ENCODE measurements around the gene XRCC4.
"Not testable (repeated sequence)": the region's sequence is repeated elsewhere in the genome, so short reads cannot be mapped to it uniquely, and the experiment has no call there.

XRCC4 gene

DNA sequence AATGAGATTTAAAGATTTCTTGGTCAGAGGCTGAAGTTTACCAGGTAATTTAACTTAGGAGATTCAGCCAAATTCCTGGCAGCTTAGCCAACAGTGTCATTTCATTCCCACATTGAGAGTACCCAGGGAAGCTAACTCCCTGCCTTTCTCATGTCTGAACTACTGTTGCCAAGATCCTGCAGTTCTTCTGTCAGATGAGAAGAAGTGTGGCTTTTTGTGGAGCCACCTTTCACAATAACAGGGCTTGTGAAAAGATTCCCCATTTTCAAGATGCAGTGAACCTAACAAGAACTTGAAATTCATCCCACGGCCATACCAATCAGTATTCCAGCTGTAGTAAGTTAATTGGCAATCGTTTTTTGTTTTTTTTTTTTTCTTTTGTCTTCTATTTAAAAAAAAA is 176.4 kb downstream of the XRCC4 start:
- in situ Hi-C loops (cut with MboI; ENCODE audit: low sequenced_read_pairs): no loop called here

DNA sequence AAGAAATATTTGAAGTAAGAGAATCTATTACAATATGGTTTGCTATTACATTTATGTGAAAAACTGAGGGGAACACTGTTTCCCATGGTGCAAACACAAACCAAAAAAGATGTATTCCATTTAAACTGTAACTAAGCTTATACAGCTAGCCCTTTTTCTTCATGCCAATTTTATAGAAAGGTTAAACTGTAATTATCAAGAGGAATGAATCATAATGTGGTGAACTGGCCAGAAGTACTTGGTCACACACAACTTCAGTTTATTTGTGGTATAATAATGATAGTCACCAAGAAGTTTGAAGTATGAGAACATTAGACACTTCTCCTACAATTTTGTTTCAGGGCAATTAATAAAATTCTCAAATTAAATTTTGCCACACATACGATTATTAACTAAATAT is 177.9 kb downstream of the XRCC4 start:
- in situ Hi-C loops (cut with MboI; ENCODE audit: low sequenced_read_pairs): no loop called here

DNA sequence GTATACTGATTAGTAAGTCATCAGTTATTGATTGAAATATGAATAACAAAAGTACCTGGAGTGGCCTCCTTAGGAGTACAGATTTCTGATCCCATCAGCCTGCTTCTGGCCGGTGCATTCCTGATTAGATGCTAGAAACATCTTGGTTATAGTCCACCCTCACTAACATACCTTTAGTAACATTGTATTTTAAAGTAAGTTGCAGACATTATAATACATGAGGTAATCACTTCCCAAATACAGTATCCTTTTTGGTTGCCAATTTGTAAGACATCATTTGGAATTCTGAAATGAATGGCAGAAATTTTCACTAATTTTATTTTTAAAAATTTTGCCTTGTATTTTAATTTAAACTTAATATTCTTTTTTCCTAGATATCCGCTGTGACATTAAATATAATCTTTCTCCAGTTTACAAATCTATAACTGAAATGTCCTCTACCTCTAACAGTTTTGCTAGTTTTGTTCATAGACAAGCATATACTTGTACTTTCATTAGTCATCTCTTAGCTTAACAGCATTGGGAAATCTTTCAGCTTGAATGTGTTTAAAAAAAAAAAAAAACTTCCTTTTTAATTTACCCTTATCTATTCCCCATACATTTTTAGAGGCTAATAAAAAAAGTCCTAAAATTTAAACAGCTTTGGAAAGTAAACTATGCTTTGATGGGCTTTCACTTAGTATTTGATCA is 178.9 kb downstream of the XRCC4 start:
- in situ Hi-C loops (cut with MboI; ENCODE audit: low sequenced_read_pairs): no loop called here

DNA sequence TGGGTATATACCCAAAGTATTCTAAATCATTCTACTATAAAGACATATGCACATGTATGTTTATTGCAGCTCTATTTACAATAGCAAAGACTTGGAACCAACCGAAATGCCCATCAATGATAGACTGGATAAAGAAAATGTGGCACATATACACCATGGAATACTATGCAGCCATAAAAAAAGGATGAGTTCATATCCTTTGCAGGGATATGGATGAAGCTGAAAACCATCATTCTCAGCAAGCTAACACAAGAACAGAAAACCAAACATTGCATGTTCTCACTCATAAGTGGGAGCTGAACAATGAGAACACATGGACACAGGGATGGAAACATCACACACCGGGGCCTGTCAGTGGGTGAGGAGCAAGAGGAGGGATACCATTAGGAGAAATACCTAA is 180.3 kb downstream of the XRCC4 start:
- in situ Hi-C loops (cut with MboI; ENCODE audit: low sequenced_read_pairs): not testable (repeated sequence)

DNA sequence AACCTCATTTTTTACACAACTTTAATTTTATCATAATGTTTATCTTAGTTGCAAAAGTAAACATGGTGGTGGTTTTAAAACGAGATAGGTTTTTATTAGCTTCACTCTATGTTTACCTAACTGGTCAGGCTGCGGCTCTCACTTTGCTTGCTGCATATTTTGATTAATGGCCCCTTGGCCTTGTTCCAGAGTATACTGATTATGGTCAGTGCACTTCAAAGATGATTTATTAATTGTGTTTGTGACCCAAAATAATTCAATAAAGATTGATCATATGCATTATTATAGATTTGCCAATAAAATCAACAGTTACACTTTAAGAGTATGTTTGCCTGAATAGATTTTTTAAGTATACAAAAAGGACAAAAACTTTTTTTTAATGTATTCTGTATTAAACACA is 188.0 kb downstream of the XRCC4 start:
- in situ Hi-C loops (cut with MboI; ENCODE audit: low sequenced_read_pairs): no loop called here

DNA sequence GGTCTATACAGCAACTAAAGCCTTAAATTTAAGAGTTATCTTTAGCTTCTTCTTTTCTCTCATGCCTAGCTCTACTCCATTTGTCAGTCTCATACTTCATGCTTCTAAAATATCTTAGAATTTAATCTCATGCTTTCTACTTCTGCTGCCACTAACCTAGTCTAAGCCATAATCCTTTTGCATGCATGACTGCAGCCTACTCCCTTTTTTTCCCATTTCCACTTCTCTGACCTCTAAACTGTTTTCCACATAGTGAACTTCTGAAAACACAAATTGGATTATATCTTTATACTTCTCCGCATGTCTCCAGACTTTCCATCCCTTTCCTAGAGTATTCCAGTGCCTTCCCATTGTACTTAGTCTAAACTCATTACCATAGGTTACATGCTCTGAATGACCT is 193.0 kb downstream of the XRCC4 start:
- in situ Hi-C loops (cut with MboI; ENCODE audit: low sequenced_read_pairs): no loop called here

DNA sequence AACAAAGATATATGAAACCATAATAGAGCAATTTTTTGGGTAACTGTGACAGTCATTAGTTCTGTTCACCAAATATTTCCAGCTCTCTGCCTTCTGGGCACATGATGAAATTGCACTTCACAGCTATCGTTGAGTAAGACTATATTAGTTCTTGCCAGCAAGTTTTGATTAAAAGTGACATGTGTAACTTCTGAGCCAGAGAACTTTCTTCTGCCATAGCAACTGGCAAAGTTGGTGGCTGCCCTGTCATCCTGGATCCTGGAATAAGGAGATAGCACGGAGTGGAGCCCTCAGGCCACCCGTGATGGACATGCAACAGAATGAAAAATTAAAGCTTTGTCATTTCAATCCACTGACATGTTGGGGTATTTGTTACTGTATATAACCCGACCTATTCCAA is 199.8 kb downstream of the XRCC4 start:
- in situ Hi-C loops (cut with MboI; ENCODE audit: low sequenced_read_pairs): no loop called here

DNA sequence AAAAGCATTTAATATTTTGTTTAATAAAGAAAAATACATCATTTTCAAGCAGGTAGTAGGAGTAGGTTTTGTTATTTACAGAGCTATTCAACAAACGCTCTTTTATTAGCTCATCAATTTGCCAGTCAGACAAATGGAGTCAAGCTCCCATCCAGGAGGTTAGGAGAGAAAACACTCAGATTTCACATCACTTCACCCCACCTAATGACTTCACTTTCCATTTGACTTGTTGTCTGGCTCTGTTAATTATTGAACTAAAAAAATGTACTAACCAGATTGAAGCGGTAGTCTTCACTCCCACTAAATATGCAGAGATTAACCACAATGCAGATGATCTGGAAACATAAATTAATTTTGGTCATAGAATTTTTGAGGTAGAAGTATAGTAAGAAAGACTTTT is 200.6 kb downstream of the XRCC4 start:
- in situ Hi-C loops (cut with MboI; ENCODE audit: low sequenced_read_pairs): no loop called here

DNA sequence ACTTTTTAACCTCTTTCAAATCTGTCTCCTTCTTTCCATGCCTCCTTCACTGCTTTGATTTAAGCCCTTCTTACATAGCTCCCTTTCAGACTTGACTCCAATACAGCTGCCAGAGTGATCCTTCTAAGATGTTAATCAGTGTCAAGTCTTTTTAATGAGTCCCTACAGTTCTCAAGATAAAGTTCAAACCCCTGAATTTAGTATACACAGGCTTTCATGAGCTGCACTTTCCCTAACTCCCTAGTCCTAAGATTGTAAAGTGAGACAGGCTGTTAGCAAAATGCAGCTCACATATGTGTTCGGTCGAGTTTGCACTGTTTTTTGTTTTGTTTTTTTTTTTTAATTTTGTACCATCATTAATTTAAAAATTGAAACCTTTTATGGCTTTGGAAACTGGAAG is 203.8 kb downstream of the XRCC4 start:
- in situ Hi-C loops (cut with MboI; ENCODE audit: low sequenced_read_pairs): no loop called here

DNA sequence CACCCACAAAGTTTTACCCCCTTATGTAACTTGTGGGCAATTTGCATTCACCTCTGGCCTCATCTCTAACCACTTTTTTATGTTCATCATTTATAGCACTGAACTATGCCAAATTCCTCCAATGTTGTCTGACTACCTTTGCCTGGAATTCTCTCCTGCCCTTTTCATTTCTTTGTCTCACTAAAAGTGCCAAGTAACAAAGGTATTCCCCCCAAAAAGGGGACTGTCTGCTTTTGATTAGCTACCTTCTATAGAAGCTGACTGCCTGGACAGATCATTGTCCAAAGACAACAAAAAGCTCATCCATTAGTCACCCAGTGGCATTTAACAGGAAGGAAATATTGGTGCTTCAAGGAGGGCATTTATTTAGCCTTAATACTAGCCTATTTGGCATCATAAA is 204.3 kb downstream of the XRCC4 start:
- in situ Hi-C loops (cut with MboI; ENCODE audit: low sequenced_read_pairs): no loop called here

DNA sequence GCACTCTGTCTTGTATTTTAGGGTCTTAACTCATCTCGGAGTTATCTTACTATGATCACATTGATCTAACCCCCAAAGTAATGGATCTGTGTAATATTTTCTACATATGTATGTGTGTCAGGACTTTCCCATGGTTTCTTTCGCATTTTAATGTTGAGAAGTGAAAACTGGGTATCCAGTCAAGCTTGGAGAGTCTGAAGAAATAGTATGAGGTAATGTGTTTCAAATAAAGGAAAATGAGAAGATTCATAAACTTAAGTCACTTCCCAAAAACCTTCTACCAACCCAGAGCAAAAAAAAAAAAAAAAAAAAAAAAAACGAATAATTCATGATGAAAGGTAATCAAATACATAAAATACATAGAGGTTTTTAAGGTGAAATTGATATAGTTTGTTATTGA is 206.4 kb downstream of the XRCC4 start:
- in situ Hi-C loops (cut with MboI; ENCODE audit: low sequenced_read_pairs): no loop called here

DNA sequence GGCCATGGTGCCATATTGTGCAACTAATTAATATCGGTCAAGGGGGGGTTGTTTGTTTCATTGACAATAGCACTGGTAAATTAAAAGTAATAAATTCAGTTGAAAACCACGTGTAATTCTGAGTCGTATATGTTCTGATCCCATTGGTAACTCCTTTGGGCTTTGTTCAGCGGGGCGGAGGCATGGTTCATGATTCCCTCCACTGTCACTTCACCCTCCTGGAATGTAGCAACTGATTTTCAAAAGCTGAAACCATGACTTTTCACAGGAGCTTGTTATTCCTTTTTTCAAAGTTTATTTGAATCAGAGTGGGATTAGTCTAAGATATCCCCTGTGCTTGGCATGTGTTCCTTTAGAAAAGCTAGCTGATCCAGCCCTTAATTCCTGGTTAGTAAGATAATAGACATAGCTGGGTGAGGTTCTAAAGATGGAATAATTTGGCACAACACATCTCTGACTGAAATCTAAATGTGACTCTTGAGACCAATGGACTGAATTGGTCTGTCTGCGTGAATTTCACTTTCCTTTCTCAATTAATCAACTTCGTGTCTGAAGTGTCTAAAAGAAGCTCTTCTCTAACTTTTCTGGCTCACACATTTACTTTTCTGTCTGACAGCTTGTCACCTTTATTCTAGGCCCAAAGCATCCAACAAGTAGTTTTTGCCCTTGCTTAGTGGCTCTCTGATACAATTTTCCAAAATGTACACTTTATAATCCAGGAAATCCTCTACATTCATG is 208.5 kb downstream of the XRCC4 start:
- in situ Hi-C loops (cut with MboI; ENCODE audit: low sequenced_read_pairs): no loop called here

DNA sequence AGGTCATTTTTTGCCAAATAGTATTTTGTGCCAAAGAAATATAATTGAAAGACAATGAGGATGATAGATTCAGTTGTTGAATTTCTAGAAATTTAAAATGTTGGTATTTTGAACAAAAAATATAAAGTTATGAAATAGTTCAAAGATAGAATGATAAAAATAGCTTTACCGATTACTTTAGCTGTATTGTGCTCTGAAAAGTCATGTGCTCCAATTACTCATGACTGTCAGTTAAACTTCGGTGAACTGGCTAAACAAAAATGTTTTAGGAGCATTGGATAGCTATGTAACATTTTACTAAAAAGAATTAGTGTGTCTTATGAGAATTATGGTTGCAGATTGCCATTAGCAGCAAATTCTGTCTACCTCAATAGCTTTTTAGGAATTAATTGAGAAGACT is 216.9 kb downstream of the XRCC4 start:
- in situ Hi-C loops (cut with MboI; ENCODE audit: low sequenced_read_pairs): no loop called here

DNA sequence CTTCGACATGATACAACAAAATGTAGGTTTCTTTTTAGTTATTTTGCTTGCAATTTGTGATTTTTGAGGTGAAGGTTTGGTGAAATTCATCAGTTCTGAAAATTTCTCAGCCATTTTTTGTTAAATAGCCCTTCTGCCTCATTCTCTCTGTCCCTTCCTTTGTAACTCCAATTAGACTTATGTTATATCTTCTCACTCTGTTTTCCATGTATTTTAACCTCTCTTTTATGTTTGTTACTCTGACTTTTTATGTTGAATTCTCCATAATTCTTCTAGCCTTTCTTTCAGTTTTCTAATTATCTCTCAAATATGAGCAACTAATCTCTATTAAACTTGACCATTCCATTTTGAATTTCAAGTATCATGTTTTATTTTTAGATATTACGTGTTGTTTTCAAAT is 222.0 kb downstream of the XRCC4 start:
- in situ Hi-C loops (cut with MboI; ENCODE audit: low sequenced_read_pairs): no loop called here

DNA sequence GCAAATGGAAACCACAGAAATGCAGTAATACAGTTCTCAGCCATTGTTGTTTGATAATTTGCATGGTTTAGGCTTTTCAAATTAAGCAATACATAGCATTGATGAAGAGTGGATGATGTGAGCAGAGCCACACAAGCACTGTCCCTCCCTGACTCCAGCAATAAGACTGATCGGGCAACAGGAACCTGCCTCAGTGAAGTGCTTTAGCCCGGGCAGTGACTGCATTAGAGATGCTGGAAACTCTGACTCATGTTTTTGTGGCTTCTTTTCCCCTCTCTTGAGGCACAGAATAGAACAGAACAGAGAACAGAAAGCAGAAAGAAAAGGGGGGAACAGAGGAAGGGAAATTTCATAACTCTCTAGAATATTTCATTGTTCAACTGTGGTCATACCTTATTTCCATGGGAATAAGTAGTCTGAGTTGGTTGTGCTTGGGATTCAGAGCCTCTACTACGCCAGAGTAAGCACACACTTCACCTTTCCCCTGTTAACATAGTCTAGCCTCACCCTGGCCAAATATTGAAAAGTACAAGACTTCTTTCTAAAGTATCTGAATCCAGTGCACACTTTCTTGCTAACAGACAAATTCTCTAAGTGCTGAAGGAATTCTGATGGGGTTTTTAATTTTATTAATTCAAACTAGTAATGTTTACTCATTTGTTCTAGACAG is 229.4 kb downstream of the XRCC4 start:
- in situ Hi-C loops (cut with MboI; ENCODE audit: low sequenced_read_pairs): no loop called here

DNA sequence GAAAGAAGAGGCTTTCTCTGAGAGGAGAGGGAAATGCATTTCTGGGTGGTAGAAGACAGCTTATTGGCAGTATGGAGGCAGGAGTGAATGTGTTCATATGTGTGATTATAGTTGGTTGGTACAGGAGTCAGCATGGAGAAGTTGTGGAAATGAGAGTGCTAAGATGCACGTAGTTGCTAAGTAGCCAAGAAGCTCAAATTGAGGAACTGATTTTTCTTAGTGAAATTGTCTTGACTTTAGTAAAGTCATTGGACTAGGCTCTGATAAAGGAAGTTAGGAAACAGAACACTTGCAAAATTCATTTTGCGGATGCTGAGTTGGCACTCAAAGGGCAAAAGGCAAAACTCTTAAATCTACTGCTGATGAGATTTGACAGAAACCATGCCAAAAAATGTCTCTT is 235.3 kb downstream of the XRCC4 start:
- in situ Hi-C loops (cut with MboI; ENCODE audit: low sequenced_read_pairs): no loop called here

DNA sequence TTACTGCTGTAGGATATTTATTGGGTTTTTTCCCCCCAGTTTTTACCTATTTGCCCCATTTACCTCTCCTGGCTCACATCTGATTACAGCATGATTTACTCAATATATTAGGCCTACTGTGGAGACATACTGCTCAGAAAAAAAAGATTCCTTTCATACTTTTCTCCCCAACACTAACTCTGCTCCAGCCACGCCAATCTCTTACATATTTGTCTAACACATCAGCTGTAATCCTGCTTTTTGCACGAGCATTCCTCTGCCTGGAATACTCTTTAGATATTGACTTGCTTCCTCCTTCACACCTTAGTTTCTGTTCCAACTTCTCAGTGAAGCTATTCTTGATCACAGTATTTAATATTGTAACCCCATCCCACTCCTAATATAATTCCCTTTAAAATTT is 236.1 kb downstream of the XRCC4 start:
- in situ Hi-C loops (cut with MboI; ENCODE audit: low sequenced_read_pairs): no loop called here

DNA sequence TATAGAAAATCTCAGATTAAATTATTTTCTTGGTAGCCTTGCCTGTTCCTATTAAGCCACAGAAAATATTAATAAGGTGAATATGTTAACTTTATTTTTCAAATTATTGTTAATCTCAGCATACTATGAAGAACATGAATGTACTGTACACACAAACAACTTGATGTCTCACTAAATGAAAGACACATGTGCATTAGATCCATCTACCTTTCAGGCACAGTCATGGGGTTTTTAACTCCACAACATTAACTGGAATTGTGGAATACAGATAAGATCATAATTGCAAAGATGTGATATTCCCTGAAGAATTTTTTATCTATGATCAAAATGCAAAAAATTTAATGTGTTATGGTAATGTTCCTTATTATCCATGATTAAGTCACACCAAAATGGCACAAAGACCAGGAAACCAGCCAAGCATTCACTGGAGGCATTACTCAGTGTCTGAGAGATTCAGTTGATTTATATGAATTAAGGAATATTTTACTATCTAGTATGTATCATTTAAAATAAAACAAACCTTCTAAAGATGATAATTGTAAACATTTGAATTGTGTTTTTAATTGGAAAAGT is 244.2 kb downstream of the XRCC4 start:
- in situ Hi-C loops (cut with MboI; ENCODE audit: low sequenced_read_pairs): no loop called here

DNA sequence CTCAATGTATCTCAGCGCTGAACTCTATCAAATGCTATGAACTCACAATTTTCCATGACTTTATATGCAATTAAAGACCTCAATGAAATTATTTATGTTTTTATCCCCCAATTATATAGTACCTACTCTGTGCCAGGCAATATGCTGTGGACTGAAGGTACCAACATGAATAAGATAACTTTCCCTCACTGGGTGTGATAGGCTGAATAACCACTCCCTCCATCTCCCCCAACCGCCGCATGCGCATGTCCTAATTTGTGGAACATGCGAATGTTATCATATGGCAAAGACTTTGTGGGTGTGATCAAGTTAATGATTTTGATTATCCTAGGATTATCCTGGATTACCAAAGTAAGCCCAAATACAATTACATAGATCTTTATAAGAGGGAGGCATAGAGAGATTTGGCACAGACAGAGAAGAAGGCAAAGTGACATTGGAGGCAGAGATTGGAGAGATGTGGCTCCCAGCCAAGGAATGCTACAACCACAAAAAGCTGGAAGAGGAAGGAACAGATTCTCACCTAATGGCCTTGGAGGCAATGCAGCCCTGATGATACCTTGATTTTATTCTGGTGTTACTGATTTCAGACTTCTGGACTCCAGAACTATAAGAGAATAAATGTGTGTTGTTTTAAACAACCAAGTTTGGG is 245.1 kb downstream of the XRCC4 start:
- in situ Hi-C loops (cut with MboI; ENCODE audit: low sequenced_read_pairs): no loop called here

DNA sequence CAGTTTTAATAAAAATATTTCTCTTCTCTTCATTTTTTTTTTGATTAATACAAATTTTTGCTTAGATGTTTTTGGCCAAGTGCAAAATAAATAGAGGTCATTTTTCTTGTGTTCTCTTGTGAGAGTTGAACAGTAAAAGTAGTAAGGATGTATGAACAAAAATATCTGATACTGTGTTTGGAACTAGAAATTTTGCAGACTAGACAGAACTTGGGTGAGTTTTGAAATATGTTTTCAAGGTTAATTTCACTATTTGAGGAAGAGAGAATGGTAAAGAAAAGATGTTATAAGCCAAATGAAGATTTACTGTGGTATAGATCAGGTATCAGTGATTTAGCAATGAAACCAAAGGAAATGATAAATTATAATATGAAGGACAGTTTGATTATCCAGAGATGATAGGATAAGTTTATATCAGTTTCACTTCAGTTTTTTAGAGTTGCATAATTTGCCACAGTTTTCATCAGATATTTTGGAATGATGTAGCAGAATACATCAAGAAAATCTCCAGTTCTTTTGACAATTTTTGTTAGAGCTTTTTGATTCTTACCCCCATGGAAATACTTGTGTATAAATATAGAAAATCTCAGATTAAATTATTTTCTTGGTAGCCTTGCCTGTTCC is 246.3 kb downstream of the XRCC4 start:
- in situ Hi-C loops (cut with MboI; ENCODE audit: low sequenced_read_pairs): no loop called here

DNA sequence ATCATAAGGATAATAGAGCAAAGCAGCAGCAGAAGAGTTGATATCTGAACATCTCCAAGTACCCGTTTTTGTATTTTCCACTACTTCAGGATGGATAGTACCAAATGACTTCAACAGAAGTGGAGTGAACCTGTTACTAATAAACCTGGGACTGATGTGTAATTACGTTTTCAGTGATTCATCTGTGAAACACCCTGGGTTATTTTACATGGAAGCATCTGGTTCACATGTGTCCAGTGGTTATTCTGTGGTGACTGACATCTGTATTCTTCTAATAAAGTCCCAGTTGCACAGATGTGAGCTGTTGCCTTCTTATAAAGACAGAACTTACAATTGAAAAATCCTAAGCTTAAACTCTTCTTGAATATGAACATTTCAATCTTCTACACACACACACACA is 254.5 kb downstream of the XRCC4 start:
- in situ Hi-C loops (cut with MboI; ENCODE audit: low sequenced_read_pairs): no loop called here
